Pulmonary artery endothelial cell (primary cell): Measurements from ENCODE around the gene GABRB3. TPM values are rescaled to one million over a fixed set of nuclear protein-coding genes. Genes with fewer than 3 reads are reported as not detected.

Experiments
- DNase-seq: peaks from one replicate; pipeline ENCODE4 v3.0.0-alpha.2; 2011; ENCODE audit warnings: low read depth, low spot score
- total RNA-seq: library from RNA; depleted of rRNA; stranded (reverse); fragments of >200 nt; gene quantifications from 2 replicates; pipeline ENCODE4 v1.2.3, GENCODE V29; 2014

GABRB3 gene
- total RNA-seq, 1 donor from 2014 or later, result 0.59 TPM

DNA sequence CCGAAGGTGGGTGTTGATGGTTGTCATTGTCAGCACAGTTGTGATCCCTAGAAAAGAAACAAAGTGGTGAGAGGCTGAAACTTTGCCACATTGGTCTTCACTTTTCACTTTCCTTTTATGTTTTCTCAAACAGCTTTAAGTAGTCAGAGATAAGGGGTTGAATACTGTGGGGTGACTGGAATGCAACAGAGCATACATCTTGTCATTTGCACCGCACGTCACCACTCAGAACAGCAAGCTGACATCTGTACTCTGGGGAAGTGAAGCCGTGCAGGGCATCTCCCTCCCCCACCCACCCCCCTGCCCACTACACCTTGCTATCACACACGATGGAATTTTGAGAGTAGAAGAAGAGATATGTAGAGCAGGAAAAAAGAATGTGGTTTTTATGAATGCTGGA is 211.7 kb downstream of the GABRB3 start:
- no peak for DNase-seq

DNA sequence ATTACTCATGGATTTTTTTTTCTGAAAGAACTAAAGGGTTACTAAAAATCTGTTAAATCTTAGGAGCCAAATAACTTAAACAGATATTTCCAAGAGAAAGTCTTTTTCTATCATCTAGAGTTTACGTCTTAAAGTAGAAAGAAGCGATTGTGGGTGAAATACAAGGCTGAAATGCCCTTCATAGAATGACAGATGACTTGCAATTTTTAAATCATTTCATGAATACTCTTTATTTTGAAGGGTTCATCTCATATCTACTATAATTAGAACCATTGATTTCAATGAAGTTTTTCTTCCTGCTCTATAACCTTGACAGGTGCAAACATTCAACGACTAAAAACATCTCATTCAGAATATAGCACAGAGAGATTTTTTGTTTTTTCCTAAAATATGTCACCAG is 217.0 kb downstream of the GABRB3 start:
- no peak for DNase-seq

DNA sequence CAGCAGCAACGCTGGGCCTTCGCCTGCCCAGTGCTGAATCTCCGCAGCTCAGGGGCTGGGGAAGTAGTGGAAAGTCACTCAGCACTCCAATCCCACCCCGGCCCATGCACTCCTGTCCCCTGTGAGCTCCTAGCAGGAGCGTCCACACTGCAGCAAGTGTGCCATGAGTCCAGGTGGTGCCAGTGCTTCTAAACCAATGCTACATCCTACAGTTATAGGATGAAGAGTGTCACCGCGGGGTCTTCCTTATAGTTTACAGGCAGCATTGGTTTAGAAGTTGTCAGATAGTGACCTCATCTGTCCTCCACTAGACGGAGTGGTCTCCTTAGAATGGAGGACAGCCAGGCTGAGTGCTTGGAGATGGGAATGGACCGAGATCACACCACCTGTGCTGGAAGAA is 221.4 kb downstream of the GABRB3 start:
- no peak for DNase-seq

DNA sequence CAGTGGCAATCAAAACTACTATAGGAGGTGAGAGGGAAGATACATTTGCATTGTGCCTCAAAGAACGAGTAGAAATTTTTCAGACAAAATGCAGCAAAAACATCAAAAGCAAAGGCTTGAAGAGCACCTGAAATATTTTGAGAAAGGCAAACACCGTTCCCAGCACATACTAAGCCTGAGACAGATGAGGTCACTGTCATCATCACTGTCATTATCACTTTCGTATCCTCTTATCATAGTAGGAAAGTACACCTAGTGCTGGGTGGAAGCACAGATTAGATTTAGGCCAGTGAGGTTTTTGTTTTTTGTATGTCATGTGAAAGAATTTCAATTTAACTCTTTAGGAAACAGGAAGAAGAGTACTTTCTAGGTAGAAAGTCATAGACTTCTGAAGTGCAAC is 222.0 kb downstream of the GABRB3 start:
- DNase-seq, result no peak

DNA sequence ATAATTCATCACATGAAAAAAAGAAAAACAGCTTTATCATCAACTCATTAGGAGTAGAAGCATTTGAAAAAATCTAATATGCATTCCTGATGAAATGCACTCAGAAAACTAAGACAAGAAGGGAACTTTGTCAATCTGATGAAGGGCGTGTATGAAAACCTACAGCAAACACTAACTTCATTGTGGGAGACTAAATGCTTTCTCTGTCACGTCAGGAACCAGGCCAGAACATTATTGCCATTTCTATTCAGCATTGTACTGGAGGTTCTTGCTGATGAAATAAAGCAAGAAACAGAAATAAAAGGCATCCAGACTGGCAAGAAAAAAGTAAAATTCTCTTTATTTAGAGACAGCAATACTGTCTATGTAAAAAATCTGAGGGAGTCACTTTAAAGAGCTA is 235.2 kb downstream of the GABRB3 start:
- no peak for DNase-seq

DNA sequence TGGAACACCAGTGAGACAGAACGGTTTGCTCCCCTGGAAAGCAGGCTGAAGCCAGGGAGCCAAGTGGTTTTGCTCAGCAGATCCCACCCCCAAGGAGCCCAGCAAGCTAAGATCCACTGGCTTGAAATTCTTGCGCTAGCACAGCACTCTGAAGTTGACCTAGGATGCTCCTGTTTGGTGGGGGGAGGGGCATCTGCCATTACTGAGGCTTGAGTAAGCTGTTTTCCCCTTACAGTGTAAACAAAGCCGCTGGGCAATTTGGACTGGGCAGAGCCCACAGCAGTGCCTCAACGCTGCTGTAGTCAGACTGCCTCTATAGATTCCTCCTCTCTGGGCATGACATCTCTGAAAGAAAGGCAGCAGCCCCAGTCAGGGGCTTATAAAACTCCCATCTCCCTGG is 241.4 kb downstream of the GABRB3 start:
- no peak for DNase-seq

DNA sequence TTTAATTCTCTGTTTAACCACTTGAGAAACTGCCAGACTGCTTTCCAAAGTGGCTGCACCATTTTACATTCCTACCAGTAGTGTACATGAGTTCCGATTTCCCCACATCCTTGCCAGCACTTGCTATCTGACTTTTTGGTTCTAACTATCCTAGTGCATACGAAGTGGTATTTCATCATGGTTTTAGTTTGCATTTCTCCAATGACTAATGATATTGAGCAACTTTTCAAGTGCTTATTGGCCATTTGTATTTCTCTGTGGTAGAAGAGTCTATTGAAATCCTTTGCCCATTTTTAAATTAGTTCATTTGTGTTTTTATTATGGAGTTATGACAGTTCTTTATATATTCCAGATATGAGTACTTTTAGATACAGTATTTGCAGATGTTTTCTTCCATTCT is 247.8 kb downstream of the GABRB3 start:
- DNase-seq, result no peak

DNA sequence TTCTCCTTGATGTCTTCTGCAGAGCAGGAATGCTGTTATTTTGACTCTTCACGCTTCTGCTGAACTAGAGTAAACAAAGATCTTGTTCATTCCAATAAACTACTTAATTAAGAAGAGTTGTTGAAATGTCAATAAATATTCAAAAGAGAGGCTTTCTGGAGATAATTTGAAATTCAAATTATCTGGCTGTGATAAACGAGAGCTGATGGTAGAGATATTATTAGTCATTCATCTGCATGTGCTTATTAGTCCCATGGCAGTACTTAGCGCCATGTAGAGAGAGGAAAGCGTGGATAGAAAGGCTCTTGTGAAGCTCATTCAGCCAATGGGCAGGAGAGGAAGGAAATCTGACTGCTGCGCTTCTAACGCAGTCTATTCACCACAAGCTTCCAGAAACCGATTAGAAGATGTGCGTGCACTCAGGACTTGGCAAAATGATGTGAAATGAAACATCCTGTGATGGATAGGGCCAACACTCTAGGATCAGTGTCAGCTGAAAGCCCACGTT is 251.1 kb downstream of the GABRB3 start:
- no peak for DNase-seq

DNA sequence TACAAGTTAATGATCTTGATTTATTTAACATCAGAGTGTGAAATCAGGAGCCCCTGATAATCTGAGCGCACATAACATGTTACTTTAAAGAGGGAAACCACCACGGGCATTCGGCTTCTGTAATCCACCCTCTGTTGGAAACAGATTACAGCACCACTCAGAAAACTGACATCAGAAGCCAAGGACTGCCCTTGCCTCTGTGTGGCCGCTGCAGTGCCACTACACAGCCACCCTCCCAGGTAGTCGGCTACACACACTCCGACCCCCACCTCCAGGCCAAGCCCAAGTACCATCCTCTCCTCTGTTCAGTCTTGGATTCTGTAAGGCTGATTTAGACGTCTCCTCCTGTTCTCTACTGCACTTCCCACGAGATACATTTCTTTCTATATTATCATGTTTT is 251.7 kb downstream of the GABRB3 start:
- no peak for DNase-seq

DNA sequence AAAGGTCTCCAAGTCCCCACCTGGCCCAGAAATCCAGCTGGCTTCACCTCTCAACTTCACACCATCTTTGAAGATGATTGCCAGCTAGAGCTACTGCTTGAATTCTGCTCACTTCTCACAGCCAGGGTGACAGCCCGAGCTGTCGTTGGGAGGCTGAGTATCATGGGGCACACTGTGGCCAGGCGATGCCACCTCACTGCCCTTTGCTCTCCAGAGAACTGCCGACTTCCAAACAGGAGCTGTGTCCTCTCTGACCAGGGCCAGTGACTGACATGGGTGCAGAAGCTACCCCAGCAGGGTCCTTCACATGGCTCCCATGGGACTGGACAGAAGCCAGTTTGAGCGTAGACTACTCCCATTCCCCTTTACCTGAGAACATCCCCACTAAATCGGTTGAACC is 254.0 kb downstream of the GABRB3 start:
- DNase-seq, result no peak

DNA sequence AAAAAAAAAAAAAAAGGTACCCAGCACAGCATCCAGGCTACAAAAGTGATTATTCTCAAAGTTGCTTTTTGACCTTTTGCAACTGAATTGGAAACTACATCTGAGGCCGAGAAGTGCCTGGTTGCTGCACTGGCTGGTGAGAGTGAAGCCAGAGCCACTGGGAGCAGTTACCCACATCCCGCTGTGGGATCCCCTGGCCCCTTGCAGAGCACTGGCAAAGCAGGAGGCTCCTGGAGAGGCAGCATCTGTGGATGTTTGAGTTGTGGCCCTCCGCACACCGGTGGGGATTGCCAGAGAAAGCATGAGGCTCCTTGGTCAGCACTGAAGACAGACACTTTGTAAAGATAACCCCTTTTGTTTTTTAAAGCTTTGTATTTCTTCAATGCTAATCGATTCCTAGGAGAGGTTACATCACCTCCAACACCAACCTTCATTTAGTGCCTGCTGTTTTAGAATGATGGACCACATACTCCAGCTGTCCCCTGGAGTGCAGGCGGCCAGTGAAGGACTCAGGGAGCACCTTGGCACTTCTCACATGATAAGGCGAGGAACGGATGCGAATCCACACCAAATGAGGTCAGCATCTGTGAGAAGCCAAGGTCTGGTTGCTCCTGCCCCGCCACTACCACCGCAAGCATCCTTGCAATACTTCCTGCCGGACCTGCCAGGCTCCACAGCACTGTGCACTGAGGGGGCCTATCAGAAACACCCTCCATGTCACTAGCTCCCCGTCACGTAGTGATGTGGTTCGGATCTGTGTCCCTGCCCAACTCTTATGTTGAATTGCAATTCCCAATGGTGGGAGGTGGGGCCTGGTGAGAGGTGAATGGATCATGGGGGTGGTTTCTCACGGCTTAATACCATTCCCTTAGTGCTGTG is 256.5 kb downstream of the GABRB3 start:
- no peak for DNase-seq

DNA sequence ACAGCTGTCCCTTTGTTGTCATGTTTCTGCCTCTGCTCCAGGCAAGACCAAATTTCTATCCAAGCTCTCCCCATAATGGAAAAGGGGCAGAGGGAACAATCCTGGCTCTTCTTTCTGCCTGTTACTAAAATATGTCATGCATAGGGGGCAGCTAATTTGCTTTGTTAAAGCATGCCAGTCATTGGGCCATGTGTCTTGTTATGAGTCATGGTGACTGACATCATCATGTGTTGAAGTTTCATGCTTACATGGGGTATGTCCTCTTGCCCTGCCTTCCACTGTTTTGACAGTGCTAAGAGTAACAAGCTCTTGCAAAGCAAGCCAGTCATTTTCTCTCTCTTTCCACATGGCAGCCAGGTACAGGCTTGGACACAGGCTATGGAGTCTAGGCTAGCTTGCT is 268.9 kb downstream of the GABRB3 start:
- no peak for DNase-seq

Other genes starting within 250 kb of the GABRB3 start
- gene GABRA5, start 94.0 kb upstream of the GABRB3 start, total RNA-seq, result not detected in 2 replicates
- not detected in 2 replicates for gene GABRG3, start 198.1 kb upstream of the GABRB3 start, total RNA-seq